Left ventricle myocardium inferior (tissue), 1 donor: ENCODE data around the gene MAPK4. TPM values are rescaled to one million over a fixed set of nuclear protein-coding genes. Genes with fewer than 3 reads are reported as not detected.

Source experiments
- DNase-seq: peaks from one replicate; pipeline ENCODE4 v3.0.0-alpha.2; 2020
- H3K27ac ChIP-seq: fragments of 200-600 bp; replicated peaks from 2 replicates; pipeline ENCODE4 v1.8.0; 2021
- H3K27me3 ChIP-seq: fragments of 200-600 bp; 2 replicates; pipeline ENCODE4 v1.8.0; 2021; ENCODE audit warnings: low read depth
- H3K36me3 ChIP-seq: fragments of 200-600 bp; 2 replicates; pipeline ENCODE4 v1.8.0; 2021
- H3K4me1 ChIP-seq: fragments of 200-600 bp; 2 replicates; pipeline ENCODE4 v1.8.0; 2021
- H3K4me3 ChIP-seq: fragments of 200-600 bp; 2 replicates; pipeline ENCODE4 v1.8.0; 2021; ENCODE audit warnings: mild to moderate bottlenecking, moderate library complexity
- H3K9me3 ChIP-seq: fragments of 200-600 bp; replicated peaks from 2 replicates; pipeline ENCODE4 v1.8.0; 2021
- intact Hi-C: fragments of 100-400 bp; cut with micrococcal nuclease; formaldehyde crosslinking; loops from one replicate; pipeline ENCODE4 v1.11.0; 2022
- total RNA-seq: library from RNA; stranded (reverse); fragmentation: NEBNext Ultra II Directional; extraction: Animal tissue kit (Norgen Biotek cat#: 25700); gene quantifications from one replicate; pipeline ENCODE4 v1.2.1, GENCODE V29; 2021
- TF ChIP-seq, protein P1 (sequence below): fragments of 200-600 bp; IDR thresholded peaks from 2 replicates; pipeline ENCODE4 v1.8.0; 2021; ENCODE audit warnings: antibody characterized with exemption, mild to moderate bottlenecking, borderline replicate concordance
- donor health status: DM: no; HTN: yes; CAD: no; lungs with severe emphysema.

The MAPK4 gene
- total RNA-seq, 1 donor from 2014 or later, result 21.7 TPM

DNA sequence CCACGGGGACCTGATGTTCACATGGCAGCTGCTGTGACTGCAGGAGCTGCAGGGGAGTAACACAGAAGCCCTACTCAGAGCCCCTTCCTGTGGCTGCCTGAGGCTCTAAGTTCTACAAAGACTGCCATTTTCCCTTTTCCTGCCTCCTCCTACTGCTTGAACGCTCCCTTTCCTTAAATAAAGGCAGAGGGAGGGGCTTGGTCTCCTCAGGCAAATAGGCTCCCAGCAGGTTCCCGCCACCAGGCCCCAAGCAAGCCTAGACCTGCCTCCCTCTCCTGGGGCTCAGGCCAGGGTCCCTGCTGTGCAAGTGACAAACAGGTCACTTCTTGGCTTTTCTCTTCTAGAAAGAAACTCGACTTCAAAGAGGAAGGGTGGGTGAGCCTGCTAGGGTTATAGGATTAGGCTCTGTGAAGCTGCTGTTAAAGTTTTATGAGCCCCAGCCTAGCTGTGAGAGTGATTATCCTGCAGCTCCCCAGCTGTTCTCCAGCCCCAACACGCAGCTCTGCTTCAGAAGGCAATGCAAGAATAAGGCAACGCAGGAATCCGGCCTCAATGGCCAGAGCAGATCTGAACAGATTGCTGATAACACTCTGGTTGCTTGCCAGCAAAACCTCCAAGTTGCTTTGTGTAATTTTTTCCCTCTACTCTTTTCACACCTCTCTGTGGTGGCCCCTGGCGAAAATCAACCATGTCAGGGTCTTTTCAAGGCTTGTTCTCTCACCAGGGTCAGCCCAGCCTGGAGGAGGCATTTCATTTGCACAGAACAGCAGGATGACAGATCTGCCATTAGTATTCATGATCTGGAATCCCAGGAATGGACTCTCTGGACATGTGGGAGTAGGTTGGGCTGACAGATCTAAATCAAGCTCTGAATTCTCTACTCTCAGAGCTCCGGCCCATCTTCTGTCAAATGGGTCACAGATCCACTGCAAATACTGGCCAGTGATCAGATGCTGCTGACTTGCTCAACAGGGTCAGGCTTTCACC, 188.6 kb downstream of the MAPK4 start:
- no peak overlapping the region for H3K4me3 ChIP-seq
- TF ChIP-seq, protein P1, sequence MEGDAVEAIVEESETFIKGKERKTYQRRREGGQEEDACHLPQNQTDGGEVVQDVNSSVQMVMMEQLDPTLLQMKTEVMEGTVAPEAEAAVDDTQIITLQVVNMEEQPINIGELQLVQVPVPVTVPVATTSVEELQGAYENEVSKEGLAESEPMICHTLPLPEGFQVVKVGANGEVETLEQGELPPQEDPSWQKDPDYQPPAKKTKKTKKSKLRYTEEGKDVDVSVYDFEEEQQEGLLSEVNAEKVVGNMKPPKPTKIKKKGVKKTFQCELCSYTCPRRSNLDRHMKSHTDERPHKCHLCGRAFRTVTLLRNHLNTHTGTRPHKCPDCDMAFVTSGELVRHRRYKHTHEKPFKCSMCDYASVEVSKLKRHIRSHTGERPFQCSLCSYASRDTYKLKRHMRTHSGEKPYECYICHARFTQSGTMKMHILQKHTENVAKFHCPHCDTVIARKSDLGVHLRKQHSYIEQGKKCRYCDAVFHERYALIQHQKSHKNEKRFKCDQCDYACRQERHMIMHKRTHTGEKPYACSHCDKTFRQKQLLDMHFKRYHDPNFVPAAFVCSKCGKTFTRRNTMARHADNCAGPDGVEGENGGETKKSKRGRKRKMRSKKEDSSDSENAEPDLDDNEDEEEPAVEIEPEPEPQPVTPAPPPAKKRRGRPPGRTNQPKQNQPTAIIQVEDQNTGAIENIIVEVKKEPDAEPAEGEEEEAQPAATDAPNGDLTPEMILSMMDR, result no peak
- no peaks in the 10 kb centered on the region for H3K9me3 ChIP-seq
- DNase-seq, result no peak
- H3K27me3 ChIP-seq, result peaks cover 28% of the 10 kb centered on the region
- intact Hi-C loops, result no loop called here
- no peaks in the 10 kb centered on the region for H3K4me1 ChIP-seq
- no peaks in the 10 kb centered on the region for H3K36me3 ChIP-seq
- no peak overlapping the region for H3K27ac ChIP-seq

DNA sequence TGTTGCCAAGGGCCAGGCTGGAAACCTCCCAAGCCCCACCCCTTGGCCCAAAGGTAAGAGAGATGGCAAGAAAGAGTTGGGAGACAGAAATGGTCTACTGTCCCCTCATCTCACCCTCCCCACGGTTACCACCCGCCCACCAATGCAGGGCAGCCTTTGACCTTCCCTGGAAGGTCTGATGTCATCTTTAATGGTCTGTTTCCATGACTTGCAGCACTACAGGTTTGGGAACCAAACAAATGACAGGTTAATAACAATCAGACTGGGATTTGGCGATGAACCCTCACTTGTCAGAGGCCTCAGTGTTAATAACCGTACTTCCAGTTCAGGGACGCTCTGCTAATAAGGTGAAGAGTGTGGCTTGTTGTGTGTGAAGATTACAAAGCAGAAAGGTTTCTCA, 189.5 kb downstream of the MAPK4 start:
- H3K36me3 ChIP-seq, result no peaks in the 10 kb centered on the region
- TF ChIP-seq, protein P1, result no peak
- H3K4me1 ChIP-seq, result no peaks in the 10 kb centered on the region
- H3K4me3 ChIP-seq, result no peak overlapping the region
- no peak for DNase-seq
- H3K9me3 ChIP-seq, result no peaks in the 10 kb centered on the region
- H3K27me3 ChIP-seq, result peaks cover 37% of the 10 kb centered on the region
- intact Hi-C loops, result no loop called here
- H3K27ac ChIP-seq, result no peak overlapping the region

DNA sequence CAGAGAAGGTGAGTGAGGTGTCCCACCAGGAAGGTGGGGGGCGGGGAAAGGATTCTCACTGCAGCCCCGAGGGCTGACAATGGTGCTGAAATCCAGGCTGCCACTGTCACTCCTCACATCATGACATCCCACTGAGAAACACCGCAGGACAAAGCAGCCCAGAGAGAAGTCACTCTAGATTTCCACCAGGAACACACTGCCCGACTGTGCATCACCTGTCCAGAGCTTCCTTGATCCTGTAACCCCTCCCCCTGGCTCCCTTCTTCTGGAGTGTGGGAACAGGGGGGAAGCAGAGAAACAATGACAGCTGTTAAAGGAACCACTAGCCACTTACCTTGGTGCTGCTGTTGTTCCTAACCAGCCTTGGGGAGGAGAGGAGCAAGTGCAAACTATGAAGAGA, 190.1 kb downstream of the MAPK4 start:
- Histone ChIP-seq H3K27ac (no peak overlapping the region), H3K36me3 (no peaks in the 10 kb centered on the region), H3K4me3 (no peak overlapping the region), H3K27me3 (peaks cover 42% of the 10 kb centered on the region), H3K9me3 (peaks cover 2% of the 10 kb centered on the region), H3K4me1 (no peaks in the 10 kb centered on the region)
- TF ChIP-seq, protein P1, result no peak
- intact Hi-C loops, result no loop called here
- no peak for DNase-seq

DNA sequence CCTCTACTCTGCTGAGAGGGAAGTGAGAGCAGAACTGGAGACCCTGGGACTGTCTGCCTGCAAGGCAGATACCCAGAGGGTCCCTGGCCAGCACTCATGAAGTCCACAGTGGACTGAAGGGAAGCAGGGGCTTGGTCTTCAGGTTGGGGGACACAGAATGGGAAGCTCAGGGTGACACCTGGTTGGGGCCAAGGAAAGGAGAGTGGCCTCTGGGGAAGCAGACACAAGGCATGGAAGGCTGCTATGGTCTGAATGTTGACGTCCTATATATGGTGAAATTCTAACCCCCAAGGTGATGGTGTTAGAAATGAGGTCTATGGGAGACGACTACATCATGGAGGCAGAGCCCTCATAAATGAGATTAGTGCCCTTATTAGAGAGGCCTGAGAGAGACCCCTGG, 190.7 kb downstream of the MAPK4 start:
- Histone ChIP-seq H3K27me3 (peaks cover 44% of the 10 kb centered on the region), H3K27ac (no peak overlapping the region), H3K36me3 (no peaks in the 10 kb centered on the region), H3K9me3 (peaks cover 3% of the 10 kb centered on the region), H3K4me3 (no peak overlapping the region), H3K4me1 (no peaks in the 10 kb centered on the region)
- intact Hi-C loops, result no loop called here
- TF ChIP-seq, protein P1, result no peak
- no peak for DNase-seq

DNA sequence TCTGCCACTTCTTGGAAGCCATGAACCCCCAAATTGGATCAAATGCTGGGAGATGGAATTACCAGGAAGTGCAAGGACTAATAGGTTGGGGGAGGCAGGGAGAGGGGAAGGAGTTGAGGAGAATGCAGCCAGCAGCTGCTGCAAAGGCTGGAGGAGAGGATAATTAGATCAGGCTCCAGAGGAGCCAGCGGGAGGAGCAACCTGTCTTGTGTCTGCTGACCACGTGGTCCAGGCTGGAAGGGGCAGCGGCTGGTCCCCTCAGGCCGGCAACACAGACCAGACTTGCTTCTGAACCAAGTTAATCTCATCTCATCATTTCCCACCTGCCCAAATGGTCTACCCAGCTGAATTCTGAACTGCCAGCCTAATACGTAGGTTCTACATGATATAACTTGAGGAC, 191.6 kb downstream of the MAPK4 start:
- intact Hi-C loops, result no loop called here
- TF ChIP-seq, protein P1, result no peak
- no peak for DNase-seq
- no peak overlapping the region for H3K4me3 ChIP-seq
- peaks cover 44% of the 10 kb centered on the region for H3K27me3 ChIP-seq
- no peaks in the 10 kb centered on the region for H3K4me1 ChIP-seq
- no peaks in the 10 kb centered on the region for H3K36me3 ChIP-seq
- H3K9me3 ChIP-seq, result peaks cover 3% of the 10 kb centered on the region
- no peak overlapping the region for H3K27ac ChIP-seq
